ENCODE measurements around the gene PDE4A. TPM values are rescaled to one million over a fixed set of nuclear protein-coding genes. Genes with fewer than 3 reads are reported as not detected.
"Not testable (repeated sequence)": the region's sequence is repeated elsewhere in the genome, so short reads cannot be mapped to it uniquely, and the experiment has no call there.

PDE4A gene
- total RNA-seq, 1 donor from 2014 or later: 4.3 TPM

DNA sequence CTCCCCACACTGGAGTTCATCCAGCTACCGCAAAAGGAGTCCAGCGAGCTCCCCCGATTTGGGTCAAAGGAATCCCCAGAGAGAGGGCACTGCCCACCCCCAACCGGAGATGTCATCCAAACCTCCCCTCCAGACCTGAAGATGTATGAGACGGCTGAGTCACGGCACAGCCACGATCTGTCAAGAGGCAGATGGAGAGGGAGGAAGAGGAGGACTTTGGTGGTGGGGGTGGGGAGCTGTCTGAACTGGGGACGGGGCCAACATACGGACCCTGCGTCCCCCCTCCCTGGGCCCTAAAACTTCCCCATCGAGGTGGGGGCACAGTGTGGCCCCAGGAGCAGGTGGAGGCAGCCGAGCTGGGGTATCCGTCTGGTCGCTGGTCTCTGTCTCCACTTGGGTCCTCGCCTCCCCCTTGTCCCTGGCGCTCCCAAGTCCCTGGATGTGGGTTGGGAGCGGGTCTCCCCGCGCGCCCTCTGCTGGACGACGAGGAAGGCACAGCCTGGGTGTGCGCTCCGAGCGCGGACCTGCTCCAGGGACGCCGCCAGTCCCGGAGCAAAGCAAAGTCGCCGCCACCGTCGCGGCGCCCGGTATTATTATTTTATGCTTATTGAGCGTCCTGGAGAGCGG, 3.8 kb downstream of the PDE4A start:
- peak; percentile 57 for DNase-seq (ENCODE audit: low spot score)

DNA sequence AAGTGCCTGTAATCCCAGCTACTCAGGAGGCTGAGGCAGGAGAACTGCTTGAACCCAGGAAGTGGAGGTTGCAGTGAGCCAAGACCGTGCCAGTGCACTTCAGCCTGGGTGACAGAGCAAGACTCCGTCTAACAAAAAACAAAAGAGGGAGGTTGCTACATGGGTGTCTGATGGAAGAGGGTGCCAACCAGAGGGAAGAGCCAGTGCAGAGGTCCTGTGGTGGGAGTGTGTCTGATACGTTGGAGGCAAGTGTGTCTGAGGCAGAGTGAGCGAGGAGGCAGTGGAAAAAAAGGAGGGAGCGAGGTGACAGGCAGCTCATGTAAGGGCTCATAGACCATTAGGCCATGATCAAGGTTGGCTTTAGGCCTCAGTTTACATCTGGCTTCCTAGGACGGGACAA, 6.8 kb downstream of the PDE4A start:
- no peak for DNase-seq (ENCODE audit: low spot score)

DNA sequence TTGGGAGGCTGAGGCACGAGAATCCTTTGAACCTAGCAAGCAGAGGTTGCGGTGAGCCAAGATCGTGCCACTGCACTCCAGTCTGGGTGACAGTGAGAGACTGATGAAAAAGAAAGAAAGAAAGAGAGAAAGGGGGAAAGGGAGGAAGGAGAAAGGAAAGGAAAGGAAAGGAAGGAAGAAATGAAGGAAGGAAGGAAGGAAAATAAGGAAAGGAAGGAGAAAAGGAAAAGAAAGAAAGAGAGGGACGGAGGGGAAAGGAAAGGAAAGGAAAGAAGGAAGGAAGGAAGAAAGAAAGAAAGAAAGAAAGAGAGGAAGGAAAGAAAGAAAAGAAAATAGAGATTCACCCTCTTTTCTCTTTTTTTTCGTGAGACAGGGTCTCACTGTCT, 8.7 kb downstream of the PDE4A start:
- no peak for DNase-seq (ENCODE audit: low spot score)

DNA sequence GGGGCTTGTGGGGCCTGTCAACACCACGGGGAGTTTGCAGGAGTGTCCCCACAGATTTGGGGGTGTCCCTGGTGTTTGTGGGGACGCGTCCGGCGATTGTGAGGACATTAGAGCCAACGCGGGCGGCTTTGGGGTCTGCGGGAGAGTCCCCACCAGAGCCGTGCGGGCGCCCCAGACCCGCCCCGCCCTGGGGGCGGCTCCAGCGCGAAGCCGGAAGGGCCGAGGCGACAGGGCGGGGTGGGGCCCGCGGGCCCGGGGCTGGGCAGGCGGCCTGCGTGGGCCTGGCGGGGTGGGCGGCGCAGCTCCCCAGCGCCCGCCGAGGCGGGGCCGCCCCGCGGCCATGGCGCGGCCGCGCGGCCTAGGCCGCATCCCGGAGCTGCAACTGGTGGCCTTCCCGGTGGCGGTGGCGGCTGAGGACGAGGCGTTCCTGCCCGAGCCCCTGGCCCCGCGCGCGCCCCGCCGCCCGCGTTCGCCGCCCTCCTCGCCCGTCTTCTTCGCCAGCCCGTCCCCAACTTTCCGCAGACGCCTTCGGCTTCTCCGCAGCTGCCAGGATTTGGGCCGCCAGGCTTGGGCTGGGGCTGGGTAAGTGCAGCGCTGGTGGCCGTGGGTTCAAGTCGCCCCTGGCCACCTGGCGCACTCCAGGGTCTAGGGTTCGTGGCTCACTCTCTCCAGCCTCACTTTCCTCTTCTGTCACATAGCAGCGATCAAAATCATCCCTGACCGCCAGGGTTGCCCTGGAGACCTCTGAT, 10.3 kb downstream of the PDE4A start:
- DNase-seq (ENCODE audit: low spot score): peak; percentile 51

DNA sequence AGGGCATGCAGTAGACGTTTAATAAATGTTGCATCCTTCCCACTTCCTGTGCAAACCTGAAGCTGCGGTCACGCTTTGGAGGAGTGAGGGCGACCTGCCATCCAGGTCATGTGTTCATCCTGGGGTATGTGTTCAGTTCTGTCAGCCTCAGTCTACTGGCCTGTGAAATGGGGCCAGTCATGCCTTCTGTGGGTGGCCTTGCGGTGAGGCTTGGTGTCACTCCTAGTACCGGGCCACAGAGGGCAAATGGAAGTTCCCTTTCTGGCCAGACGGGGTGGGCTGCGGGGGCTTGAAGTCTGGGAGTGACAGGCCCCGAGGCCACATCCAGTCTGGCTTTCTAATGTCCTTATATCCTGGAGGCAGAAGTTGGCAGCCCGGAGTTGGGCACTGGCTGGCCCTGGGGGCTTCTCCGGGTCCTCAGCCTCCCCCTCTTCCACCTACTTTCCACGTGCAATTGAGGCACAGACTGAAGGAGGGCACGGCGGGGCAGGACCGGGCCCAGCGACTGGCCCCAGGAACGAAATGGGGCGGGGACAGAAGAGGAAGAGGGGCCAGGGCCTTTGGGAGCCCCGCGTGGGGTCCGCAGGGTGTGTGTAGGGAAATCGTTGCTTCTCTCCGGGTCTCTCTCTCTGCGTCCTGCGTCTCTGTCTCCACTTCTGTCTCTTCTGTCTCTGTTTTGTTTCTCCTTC, 11.1 kb downstream of the PDE4A start:
- no peak for DNase-seq (ENCODE audit: low spot score)

DNA sequence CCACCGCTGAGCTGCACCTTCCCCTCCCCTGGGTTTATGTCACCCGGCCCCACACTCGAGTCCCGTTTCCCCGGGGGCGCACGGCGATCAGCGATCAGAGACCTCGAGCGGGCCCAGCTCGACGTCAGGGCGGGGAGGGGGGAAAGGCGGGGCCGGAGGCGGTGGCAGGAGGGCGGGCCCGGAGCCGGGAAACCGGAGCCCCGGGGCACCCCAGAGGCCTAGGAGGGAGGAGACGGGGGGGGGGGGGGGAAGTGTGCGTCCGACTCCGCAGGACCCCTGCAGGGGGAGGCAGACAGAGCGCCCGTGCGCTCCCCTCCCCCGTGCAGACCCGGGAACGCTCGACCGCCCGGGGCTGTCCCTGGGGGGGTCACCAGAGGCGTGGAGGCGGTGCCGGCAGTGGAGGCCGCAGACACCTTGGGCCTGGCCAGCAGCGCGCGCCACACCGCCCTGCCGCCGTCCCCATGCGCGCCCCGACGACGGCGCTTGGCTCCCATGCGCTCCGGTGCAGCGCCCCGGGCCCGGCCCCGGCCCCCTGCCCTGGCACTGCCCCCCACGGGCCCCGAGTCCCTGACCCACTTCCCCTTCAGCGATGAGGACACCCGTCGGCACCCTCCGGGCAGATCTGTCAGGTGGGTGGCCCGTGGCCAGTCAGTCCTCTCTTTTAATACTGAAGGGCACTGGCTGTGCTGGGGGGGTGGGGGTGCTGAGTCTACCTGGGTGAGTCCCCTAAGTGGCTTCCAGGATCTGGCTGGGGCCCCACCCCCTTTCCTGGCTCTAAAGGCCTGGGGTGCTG, 11.8 kb downstream of the PDE4A start:
- DNase-seq (ENCODE audit: low spot score): peak; percentile 57

DNA sequence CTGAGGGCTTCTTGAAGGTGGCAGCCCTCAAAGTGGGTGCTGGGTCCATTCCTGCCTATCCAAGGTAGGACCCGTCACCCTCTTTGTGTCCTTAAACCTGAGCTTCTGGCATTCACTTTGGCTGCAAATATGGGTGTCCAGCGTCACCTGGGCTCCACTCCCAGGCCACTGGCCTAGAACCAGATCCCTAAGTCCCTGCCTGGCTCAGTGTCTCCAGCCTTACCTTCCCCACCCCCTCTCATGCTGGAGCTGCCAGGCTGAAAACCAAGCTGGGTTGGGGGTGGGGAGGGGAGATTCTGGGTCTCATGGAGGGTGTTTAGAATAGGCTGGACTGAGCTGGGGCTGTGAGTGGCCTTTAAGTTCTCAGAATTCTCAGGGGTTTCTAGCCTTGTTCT, 12.4 kb downstream of the PDE4A start:
- no peak for DNase-seq (ENCODE audit: low spot score)

DNA sequence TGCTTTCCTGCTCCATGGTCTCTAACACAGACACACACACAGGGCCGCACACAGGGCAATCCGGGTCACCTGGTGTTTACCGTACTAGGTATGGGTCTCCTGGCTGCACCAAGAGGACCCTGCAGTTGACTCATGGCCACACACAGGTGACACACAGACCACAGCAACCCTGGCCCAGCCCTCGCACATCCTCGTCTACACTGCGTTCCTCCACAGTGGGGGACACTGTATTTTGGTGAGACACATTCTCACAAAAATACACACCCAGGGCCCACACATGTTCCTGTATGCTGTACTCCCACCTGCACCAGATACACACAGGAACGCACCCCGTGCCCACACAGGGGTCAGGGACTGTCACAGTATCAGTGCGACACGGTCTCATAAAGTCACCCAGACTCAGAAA, 12.8 kb downstream of the PDE4A start:
- no peak for DNase-seq (ENCODE audit: low spot score)

DNA sequence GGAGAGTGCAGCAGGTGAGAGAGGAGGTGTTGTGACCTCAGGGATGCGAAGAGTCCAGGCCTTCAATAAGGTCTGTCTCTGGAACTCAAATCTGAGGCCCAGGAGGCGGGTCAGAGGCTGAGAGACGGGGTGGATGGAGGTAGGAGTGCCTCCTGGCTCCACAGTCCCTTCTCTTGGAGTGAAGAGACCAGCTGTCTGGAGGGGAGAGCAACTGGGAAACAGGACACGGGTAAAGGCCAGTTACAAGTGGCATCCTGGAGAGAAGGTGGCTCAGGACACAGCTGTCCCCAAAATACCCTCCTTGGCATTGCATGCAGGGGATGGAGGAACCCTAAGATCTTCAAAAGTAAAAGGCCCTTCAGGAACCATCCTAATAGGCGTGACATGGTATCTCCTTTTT, 19.2 kb downstream of the PDE4A start:
- no peak for DNase-seq (ENCODE audit: low spot score)

DNA sequence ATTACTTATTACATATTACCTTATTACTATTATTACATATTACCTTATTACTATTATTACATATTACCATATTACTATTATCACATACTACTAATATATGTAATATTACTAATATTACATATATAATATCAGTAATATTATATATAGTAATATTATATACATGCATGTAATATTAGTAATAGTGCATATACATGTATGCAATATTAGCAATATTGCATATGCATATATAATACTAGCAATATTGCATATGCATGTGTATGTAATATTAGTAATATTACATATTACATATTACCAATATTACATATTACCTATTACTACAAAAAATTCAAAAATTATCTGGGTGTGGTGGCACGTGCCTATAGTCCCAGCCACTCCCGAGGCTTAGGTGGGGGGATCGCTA, 22.4 kb downstream of the PDE4A start:
- no peak for DNase-seq (ENCODE audit: low spot score)

DNA sequence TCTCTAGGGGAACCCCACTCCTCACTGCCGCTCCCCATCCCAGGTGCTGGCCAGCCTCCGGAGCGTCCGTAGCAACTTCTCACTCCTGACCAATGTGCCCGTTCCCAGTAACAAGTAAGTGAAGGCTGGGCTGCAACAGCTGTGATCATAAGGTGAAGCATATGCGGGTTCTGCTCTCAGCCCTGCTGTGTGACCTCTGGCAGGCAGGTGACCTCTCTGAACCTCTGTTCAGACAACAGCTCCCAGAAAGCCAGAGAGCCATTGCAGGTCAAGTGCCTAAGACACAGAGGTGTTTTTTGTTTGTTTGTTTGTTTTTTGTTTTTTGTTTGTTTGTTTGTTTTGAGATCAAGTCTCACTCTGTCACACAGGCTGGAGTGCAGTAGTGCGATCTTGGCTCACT, 28.7 kb downstream of the PDE4A start:
- no peak for DNase-seq (ENCODE audit: low spot score)

DNA sequence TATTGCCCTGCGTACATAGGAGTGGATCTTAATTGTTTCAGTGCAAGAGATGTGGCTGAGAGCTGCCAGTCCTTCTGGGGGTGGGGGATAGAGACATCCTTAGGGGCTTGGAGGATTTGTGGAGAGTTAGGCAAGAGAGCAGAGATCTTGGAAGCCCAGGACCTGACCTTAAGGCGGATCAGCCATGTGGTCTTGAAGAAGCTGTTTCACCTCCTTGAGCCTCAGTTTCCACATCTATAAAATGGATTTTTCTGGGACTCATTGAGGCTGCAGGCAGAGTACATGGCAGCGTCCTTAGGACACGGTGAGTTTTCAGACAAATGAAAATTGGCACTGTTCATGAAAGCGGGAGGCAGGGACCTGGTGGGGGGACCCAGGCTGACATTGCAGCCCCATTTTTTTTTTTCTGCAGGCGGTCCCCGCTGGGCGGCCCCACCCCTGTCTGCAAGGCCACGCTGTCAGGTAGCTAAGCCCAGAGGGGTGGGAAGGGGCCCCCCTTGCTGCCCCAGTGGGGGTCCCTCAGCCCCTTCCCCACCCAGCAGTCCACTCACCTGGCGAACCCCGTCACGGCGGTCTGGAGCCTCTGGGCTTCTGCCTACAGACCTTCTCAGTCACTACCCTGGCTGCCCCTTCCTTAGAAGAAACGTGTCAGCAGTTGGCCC, 30.0 kb downstream of the PDE4A start:
- no peak for DNase-seq (ENCODE audit: low spot score)

DNA sequence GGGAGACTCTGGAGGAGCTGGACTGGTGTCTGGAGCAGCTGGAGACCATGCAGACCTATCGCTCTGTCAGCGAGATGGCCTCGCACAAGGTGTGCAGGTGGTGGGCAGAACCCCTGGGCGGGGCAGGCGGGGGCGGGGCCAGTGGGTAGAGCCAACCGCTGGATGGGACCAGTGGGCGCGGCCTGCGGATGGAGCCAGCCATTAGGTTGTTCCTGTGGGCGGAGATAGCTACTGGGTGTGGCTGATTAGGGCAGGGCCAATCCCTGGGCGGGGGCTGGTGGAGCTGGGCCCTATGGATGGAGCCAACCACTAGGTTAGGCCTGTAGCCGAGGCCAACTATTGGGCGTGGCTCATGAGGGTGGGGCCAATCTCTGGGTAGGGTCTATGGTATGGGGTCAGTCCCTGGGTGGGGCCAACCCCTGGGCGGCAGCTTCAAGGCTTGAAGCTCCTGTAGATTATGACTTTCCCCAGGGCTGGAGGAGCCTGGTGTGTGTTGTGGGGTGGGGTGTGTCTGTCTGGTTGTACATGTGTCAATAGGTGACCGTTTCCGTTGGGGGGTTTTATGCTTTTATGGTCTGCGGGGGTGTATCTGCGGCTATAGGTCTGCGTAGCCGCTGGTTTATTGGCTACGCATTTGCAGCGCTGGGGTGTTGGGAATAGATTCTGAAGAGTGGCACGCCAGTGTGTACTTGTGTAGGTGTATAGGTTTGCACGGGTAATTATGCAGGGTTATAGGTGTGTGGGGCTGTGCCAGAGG, 30.7 kb downstream of the PDE4A start:
- no peak for DNase-seq (ENCODE audit: low spot score)

DNA sequence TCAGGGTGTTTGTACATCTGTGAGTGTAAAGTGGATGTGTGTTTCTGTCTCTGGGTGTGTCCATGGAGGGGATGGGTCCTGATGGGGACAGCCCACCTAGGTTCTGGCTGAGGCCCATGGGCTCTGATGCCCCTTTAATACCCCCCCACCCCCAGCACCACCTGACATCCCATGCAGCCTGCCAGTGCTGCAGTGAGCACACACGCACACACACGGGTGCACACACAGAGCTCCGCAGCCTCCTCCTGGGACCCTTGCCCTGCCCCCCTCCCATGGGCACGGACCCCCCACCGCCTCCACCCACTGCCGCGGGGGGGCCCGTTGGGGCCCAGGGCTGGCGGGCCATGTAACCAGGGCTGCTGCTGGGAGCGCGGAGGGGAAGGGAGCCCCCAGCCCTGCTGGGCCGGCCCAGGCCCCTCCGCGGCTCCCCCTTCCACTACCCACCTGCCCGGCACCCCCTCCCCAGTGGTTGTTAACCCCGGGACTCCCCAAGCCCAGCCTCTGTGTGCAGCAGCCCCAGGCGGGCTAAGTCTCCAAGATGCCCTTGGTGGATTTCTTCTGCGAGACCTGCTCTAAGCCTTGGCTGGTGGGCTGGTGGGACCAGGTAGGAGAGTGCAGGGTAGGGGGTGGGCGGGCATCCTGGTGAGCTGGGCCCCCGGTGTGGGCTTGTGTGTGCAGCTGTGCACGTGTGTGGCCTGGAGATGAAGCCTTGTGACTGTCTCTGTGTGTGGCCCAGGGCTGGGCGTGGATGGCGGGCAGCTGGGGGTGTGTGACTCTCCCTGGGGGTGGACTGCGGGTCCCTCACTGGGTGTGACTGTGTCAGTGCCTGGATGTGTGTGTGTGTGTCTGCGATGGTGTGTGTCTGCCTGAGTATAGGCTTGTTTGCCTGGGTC, 32.6 kb downstream of the PDE4A start:
- DNase-seq (ENCODE audit: low spot score): no peak

DNA sequence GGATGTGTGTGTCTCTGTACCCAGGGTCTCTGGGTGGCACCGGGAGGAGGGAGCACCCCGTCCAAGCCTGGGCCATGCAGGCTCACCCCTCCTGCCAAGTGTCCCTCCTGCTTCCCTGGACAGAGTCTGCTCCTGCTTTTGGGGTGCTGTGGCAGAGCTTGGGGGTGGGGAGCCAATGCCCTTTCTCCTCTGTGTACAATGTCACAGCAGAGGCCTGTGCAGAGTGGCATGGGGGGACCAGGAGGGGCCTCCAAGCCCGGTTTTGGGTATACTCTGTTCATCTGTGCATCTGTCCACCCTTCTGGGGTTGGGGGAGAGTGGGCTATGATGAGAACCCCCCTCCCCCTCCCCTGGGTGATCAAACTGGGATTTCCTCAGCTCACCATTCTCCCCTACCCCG, 33.5 kb downstream of the PDE4A start:
- DNase-seq (ENCODE audit: low spot score): no peak

DNA sequence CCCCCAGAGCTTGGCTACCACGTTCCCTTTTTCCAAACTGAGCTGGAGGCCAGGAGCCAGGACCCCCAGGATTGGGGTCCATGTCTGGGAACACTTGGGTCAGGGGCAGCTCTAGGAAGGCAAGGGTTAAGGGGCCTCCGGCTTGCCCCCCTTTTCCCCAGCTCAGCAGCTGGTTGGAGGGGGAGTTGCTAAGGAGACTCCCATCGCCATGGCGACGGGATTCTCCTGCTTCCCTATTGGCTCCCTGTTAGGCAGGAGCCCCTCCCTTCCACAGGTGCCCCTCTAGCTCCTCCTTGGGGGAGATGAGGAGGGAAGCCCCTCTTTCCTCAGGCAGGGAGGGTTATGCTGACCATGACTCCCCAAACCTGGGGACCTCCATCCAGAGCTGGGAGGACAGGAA, 33.9 kb downstream of the PDE4A start:
- DNase-seq (ENCODE audit: low spot score): no peak

DNA sequence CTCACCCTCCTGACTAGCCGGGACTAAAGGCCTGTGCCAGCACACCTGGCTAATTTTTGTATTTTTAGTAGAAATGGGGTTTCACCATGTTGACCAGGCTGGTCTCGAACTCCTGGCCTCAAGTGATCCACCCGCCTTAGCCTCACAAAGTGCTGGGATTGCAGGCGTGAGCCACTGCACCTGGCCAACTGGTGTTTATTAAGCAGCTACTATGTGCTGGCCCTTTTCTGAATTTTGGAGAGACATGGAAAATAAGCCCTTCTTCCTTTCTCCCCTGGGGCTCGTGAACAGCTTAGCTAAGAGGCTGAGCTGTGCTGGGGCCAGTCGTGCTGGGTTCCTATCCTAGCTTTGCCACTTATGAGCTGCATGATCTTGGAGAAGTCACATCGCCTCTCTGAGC, 38.4 kb downstream of the PDE4A start:
- not testable (repeated sequence) for DNase-seq (ENCODE audit: low spot score)

DNA sequence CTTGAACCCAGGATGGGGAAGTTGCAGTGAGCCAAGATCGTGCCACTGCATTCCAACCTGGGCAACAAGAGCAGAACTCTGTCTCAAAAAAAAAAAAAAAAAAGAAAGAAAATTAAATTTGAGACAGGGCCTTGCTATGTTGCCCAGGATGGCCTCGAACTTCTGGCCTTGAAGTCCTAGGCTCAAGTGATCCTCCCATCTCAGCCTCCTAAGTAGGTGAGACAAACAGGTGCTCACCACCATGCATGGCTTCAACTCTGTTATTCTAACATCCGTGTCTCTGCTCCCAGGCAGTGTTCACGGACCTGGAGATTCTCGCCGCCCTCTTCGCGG, 40.3 kb downstream of the PDE4A start:
- DNase-seq (ENCODE audit: low spot score): no peak

DNA sequence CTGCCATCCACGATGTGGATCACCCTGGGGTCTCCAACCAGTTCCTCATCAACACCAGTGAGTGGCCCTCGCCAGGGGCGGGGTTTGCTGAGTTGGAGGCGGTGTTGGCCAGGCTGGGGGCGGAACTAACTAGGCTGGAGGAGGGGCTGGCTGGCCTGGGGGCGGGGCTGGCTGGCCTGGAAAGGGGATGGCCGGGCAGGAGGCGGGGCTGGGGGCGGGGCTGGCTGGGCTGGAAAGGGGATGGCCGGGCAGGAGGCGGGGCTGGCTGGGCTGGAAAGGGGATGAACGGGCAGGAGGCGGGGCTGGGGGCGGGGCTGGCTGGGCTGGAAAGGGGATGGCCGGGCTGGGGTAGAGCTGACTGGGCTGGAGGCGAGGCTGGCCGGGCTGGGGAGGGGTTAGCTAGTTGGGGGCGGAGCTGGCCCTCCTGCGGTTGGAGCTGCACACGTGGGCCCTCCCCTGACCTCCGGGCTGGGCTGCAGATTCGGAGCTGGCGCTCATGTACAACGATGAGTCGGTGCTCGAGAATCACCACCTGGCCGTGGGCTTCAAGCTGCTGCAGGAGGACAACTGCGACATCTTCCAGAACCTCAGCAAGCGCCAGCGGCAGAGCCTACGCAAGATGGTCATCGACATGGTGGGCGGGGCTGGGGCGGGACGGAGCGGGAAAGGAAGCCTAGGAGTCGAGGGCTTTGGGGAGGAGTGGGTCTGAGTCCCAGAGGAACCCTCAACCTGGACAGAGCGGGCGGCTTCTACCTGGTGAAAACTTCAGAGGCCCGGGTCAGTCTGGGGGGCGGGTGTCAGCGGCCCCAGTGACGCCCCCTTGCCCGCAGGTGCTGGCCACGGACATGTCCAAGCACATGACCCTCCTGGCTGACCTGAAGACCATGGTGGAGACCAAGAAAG, 41.0 kb downstream of the PDE4A start:
- DNase-seq (ENCODE audit: low spot score): peak; percentile 89

All from umbilical cord (tissue), 2 donors.